DOHH2 (cell line): ENCODE results near the gene EML6.

ENCODE experiments used
- EZH2phosphoT487 ChIP-seq: fragments of 200-600 bp; sonication (generic); IDR thresholded peaks from 2 replicates; pipeline ENCODE4 v1.6.1; 2017; ENCODE audit warnings: borderline replicate concordance, mild to moderate bottlenecking, antibody characterized with exemption, low read length, moderate library complexity, mixed read lengths
- TF ChIP-seq, protein P1 (sequence below): fragments of 200-600 bp; sonication (generic); IDR thresholded peaks from one replicate; pipeline ENCODE4 v1.5.1; 2014; ENCODE audit warnings: antibody characterized with exemption, mild to moderate bottlenecking, low read depth, low read length; ENCODE audit not compliant: poor library complexity, severe bottlenecking

DNA sequence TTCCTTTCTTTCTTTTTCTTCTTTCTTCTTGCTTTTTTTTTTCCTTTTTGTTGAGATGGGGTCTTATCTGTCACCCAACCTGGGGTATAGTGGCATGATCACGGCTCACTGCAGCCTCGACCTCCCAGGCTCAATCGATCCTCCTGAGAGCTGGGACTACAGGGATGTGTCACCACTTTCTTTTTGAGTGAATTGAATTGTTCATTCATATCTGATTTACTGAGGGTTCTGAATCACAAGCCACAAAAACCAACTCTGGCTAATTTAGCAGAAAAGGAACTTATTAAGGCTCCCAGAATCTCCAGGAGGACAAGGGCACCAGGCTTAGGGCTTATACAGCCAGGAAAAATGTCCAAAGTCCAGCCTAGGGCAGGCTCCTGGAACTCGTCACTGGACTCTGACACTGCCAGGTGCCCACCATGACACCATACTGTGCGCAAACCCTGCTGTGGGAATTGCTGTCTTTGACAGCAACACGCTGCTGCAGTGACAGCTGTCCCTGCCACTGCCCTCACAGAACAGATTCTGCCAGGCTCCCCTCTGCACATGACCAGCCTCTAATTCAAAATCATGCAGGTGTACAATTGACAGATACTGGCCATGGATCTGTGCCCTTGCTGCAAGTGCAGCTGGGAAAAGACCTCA, 42.9 kb upstream of the EML6 start:
- TF ChIP-seq, protein P1, sequence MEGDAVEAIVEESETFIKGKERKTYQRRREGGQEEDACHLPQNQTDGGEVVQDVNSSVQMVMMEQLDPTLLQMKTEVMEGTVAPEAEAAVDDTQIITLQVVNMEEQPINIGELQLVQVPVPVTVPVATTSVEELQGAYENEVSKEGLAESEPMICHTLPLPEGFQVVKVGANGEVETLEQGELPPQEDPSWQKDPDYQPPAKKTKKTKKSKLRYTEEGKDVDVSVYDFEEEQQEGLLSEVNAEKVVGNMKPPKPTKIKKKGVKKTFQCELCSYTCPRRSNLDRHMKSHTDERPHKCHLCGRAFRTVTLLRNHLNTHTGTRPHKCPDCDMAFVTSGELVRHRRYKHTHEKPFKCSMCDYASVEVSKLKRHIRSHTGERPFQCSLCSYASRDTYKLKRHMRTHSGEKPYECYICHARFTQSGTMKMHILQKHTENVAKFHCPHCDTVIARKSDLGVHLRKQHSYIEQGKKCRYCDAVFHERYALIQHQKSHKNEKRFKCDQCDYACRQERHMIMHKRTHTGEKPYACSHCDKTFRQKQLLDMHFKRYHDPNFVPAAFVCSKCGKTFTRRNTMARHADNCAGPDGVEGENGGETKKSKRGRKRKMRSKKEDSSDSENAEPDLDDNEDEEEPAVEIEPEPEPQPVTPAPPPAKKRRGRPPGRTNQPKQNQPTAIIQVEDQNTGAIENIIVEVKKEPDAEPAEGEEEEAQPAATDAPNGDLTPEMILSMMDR: no peak
- no peak for TF ChIP-seq EZH2phosphoT487
